A673 (cell line): ENCODE measurements around the gene KRTAP12-4. TPM values are rescaled to one million over a fixed set of nuclear protein-coding genes. Genes with fewer than 3 reads are reported as not detected.

Source experiments
- BruUV-seq: library from RNA; stranded (reverse); fragments of 400-500 nt; replicated peaks from 2 replicates; lab custom pipeline; 2021; lab: Mats Ljungman, UMichigan
- CTCF ChIA-PET: fragments of 300-600 bp; sonication (Branson Sonifier 250); formaldehyde crosslinking; loops from one replicate; lab custom pipeline; 2022; ENCODE audit warnings: antibody characterized with exemption; lab: Charles Lee
- POLR2A ChIA-PET: fragments of 300-600 bp; sonication (Branson Sonifier 250); formaldehyde crosslinking; loops from one replicate; lab custom pipeline; 2022; ENCODE audit warnings: antibody characterized with exemption; ENCODE audit not compliant: low non-redundant PET; lab: Charles Lee
- DNase-seq: peaks from one replicate; pipeline ENCODE4 v3.0.0-alpha.2; 2015; ENCODE audit warnings: low spot score
- H3K27ac ChIP-seq: fragments of 200-600 bp; sonication (generic); 2 replicates; pipeline ENCODE4 v1.5.1; 2016; ENCODE audit warnings: mixed run types, low read depth, mild to moderate bottlenecking, mixed read lengths, antibody characterized with exemption, low read length; ENCODE audit not compliant: poor library complexity, severe bottlenecking
- H3K27me3 ChIP-seq: fragments of 200-600 bp; sonication (generic); replicated peaks from 2 replicates; pipeline ENCODE4 v1.6.1; 2017; ENCODE audit warnings: mixed run types, low read depth, mild to moderate bottlenecking, mixed read lengths, antibody characterized with exemption, low read length; ENCODE audit not compliant: insufficient read depth, poor library complexity
- H3K36me3 ChIP-seq: fragments of 200-600 bp; sonication (generic); 2 replicates; pipeline ENCODE4 v1.6.1; 2016; ENCODE audit warnings: mixed run types, mild to moderate bottlenecking, mixed read lengths, antibody characterized with exemption, low read length; ENCODE audit not compliant: insufficient read depth, poor library complexity, severe bottlenecking
- H3K4me1 ChIP-seq: fragments of 200-600 bp; sonication (generic); 2 replicates; pipeline ENCODE4 v1.6.1; 2017; ENCODE audit warnings: mixed run types, mild to moderate bottlenecking, mixed read lengths, antibody characterized with exemption, low read length; ENCODE audit not compliant: insufficient read depth, poor library complexity, severe bottlenecking
- H3K4me3 ChIP-seq: fragments of 200-600 bp; sonication (generic); 2 replicates; pipeline ENCODE4 v1.5.1; 2016; ENCODE audit warnings: low read depth, mixed run types, mild to moderate bottlenecking, mixed read lengths, low read length; ENCODE audit not compliant: poor library complexity, severe bottlenecking
- H3K9me3 ChIP-seq: fragments of 200-600 bp; sonication (generic); 2 replicates; pipeline ENCODE4 v1.6.1; 2016; ENCODE audit warnings: mixed run types, low read depth, mild to moderate bottlenecking, mixed read lengths, antibody characterized with exemption, low read length; ENCODE audit not compliant: poor library complexity, severe bottlenecking
- CTCF ChIP-seq: fragments of 300-800, 200-600 bp; sonication (generic); conservative IDR thresholded peaks from 2 replicates; pipeline ENCODE4 v1.5.1; 2017; ENCODE audit warnings: low read depth, mild to moderate bottlenecking, antibody characterized with exemption, low read length, moderate library complexity, mixed read lengths
- EZH2 ChIP-seq: fragments of 200-600 bp; sonication (generic); IDR thresholded peaks from 2 replicates; pipeline ENCODE4 v1.6.1; 2017; ENCODE audit warnings: borderline replicate concordance, low read depth, mild to moderate bottlenecking, mixed read lengths, antibody characterized with exemption, low read length; ENCODE audit not compliant: poor library complexity, severe bottlenecking
- intact Hi-C: fragments of 100-400 bp; cut with micrococcal nuclease; formaldehyde crosslinking; loops from one replicate; pipeline ENCODE4 v1.10.0; 2022; ENCODE audit not compliant: unreplicated experiment
- total RNA-seq: library from RNA; stranded (reverse); gene quantifications from 2 replicates; pipeline ENCODE4 v1.2.3, GENCODE V29; 2021

Gene KRTAP12-4
- total RNA-seq, 1 experiment from 2014 or later, result 1.0 TPM

- Histone ChIP-seq H3K4me3 (no peak overlapping the region), H3K9me3 (no peaks in the 10 kb centered on the region), H3K36me3 (no peaks in the 10 kb centered on the region), H3K4me1 (no peaks in the 10 kb centered on the region), H3K27me3 (no peaks in the 10 kb centered on the region), H3K27ac (no peak overlapping the region)
- TF ChIP-seq CTCF (no peak), EZH2 (no peak)
- ChIA-PET POLR2A (no interaction called here), CTCF (no interaction called here)
- no TSS peak for BruUV-seq
- intact Hi-C loops, result no loop called here
- no peak for DNase-seq
These were observed 4.1 kb upstream of the KRTAP12-4 start for GRCh38 chr21:44658541-44658910.

- no peaks in the 10 kb centered on the region for H3K4me1 ChIP-seq
- H3K9me3 ChIP-seq, result no peaks in the 10 kb centered on the region
- BruUV-seq, result no TSS peak
- ChIA-PET CTCF (no interaction called here), POLR2A (no interaction called here)
- H3K36me3 ChIP-seq, result no peaks in the 10 kb centered on the region
- TF ChIP-seq CTCF (no peak), EZH2 (no peak)
- H3K4me3 ChIP-seq, result no peak within 1 kb of the TSS
- H3K27me3 ChIP-seq, result no peaks in the 10 kb centered on the region
- no peak within 1 kb of the TSS for H3K27ac ChIP-seq
- intact Hi-C loops, result no loop called here
- DNase-seq, result no peak
These were observed 3.4 kb upstream of the KRTAP12-4 start, which contains the start of gene KRTAP12-3 for GRCh38 chr21:44657635-44658540. Gene KRTAP12-3 (plus strand): TSS chr21:44657932. CDS start chr21:44657980, 48 bp downstream.

GRCh38 chr21:44656868-44657267, 2.4 kb upstream of the KRTAP12-4 start:
- DNase-seq, result no peak
- no peaks in the 10 kb centered on the region for H3K36me3 ChIP-seq
- no peak overlapping the region for H3K27ac ChIP-seq
- CTCF ChIA-PET, result no interaction called here
- H3K9me3 ChIP-seq, result no peaks in the 10 kb centered on the region
- H3K27me3 ChIP-seq, result no peaks in the 10 kb centered on the region
- intact Hi-C loops, result no loop called here
- H3K4me1 ChIP-seq, result no peaks in the 10 kb centered on the region
- TF ChIP-seq CTCF (no peak), EZH2 (no peak)
- no peak overlapping the region for H3K4me3 ChIP-seq
- BruUV-seq, result no TSS peak
- POLR2A ChIA-PET, result no interaction called here
